Stimulated activated CD4-positive, alpha-beta T cell treated with anti-CD3 and anti-CD28 coated beads, Interleukin-2, amount 100 ng/mL, for 4 hours (primary cell): ENCODE measurements around the gene ZNF488.

Source experiments
- DNase-seq: peaks from one replicate; pipeline ENCODE4 v3.0.0-alpha.2; 2020; ENCODE audit warnings: low read depth

ZNF488 gene

DNA sequence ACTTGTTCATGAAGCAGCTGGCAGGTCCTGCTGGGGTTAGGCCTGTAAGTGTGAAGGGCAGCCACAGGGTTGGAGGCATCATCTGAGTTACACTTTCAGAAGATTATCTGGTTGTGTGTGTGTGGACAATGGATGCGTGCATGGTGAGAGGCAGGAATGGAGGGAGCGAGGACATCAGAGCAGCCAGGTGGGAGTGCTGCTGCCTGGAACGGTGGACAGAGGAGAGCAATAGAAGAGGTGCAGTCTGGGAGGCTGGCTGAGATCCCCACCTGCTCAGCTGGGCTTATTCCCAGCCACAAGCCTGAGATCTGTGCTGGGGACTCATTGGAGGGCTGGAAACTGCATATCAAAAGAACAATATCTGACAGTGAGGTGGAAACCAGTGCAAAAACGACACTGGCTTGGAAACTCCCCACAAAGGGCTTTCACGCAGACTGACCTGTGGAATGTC, 17.9 kb downstream of the ZNF488 start:
- no peak for DNase-seq

GRCh38 chr10:47365431-47366180, 18.5 kb downstream of the ZNF488 start:
- no peak for DNase-seq

GRCh38 chr10:47364911-47365310, 19.2 kb downstream of the ZNF488 start:
- no peak for DNase-seq

DNA sequence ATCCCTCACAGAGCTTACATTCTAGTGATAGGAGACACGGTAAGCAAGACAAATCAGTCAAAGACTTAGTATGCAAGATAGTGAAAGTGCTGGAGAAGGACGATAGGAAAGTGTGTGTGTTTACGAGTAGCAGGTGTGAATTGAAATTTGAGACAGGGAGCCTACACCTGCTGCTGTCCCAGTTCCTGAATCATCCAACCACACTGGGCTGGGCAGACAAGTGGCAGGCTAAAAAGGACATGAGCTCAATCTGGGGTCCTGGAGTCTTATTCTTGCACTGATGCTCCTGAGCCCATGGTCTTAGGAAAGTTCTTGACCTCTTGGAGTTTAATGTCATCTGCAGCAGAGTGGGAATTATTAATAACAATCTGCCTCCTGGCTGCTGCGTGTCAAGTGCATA, 19.7 kb downstream of the ZNF488 start:
- DNase-seq = no peak

DNA sequence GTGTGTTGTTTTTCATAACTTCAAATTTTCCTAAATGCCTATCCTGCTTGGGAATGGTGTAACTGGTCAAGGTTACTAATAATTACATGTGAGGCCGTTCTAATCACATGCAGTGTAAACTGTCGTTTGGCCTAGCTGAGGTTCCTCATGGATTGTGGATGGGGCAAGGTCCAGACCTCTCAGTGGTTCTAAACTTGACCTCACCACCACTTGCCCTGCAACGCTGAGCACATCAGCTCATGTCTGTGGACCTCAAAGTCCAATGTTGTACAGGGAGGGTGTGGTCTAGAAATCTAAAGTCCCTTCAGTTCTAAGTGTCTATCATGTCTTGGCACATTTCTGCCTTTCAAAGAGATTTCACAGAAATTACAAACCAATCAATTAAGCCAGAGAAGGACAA, 20.3 kb downstream of the ZNF488 start:
- no peak for DNase-seq

- no peak for DNase-seq
Observed at GRCh38 chr10:47362199-47362598, 21.9 kb downstream of the ZNF488 start.

GRCh38 chr10:47361293-47361692, 22.8 kb downstream of the ZNF488 start:
- DNase-seq = no peak

DNA sequence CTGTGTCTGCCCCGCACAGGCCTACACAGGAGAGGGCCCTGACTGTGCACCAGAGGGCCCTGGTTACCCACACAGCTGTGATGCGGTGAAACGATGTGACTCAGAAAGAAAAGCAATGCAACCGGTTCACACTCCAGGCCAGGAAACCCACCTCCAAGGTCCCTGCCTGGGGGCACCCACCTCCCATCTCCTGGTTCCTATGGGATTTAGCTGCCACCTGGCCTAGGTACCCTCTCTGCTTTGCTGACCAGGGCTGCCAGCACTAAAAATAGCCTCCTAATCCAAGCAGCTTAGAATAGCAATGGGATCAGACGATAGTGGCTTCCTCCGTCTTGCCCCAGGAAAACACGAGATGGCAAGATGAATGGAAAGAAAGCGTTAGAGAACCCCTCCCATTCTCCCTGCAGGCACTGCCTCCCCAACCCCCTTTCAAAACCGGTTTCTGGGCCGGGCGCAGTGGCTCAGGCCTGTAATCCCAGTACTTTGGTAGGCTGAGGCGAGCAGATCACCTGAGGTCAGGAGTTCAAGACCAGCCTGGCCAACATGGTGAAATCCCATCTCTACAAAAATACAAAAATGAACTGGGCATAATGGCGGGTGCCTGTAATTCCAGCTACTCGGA, 23.6 kb downstream of the ZNF488 start:
- DNase-seq = no peak

DNA sequence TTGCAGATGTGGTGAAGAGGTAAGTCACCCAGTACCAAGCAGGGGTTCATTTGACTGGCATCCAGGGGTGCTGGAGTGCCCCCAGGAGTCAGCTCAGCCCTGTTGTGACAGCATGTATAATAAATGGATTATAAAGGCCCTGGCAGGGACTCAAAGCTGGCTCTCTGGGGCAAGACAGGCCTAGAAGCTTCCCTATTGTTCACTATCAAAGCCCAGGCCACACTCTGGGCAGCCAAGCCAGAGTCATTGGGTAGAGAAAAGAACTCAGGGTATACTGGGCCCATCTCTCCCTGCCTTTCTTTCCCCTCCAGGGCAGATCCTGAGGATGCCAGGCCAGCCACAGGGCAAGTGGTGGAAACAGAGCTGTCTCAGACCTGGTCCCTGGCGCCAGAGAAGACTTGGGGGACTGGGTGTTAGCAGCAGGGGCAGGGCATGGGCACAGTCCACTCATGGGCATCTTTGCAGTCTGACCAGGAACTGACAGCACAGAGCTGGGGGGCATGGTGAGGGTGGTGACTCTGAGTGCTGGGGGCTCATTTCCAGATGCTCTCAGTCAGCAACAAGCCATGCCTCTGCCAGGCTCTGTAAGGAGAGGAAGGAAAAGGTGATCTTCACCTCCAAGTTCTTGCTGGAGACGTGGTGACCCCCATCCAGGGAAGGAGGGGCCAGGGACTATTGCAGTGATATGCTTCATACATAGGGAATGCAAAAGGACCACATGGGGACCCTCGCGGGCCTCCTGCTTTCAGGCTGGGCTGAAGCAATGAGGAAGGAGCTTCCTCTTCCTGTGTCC, 24.3 kb downstream of the ZNF488 start:
- no peak for DNase-seq

DNA sequence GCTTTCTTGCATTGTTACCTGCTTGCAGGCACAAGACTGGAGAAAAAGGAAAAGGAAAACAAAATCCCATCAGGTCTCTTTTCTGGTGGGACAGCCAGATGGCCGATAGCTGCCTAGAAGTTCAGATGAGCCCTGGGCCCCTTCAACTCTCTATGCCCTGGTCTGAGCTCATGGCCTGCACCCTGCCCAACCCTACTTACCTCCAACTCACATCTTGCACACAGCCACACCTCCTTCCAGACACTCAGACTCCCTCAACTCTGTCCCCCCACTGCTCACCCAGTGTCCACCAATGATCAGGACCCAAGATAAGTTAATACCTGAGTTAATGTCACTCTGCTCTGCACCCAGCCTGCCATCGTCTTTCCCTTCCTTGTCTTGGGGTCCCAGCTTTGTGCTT, 25.0 kb downstream of the ZNF488 start:
- no peak for DNase-seq

- DNase-seq = no peak
Observed at GRCh38 chr10:47358457-47358856, 25.6 kb downstream of the ZNF488 start.

GRCh38 chr10:47357911-47358310, 26.2 kb downstream of the ZNF488 start:
- no peak for DNase-seq

- DNase-seq = no peak
Observed at GRCh38 chr10:47357131-47357582, 26.9 kb downstream of the ZNF488 start.

GRCh38 chr10:47356708-47357107, 27.4 kb downstream of the ZNF488 start:
- no peak for DNase-seq

DNA sequence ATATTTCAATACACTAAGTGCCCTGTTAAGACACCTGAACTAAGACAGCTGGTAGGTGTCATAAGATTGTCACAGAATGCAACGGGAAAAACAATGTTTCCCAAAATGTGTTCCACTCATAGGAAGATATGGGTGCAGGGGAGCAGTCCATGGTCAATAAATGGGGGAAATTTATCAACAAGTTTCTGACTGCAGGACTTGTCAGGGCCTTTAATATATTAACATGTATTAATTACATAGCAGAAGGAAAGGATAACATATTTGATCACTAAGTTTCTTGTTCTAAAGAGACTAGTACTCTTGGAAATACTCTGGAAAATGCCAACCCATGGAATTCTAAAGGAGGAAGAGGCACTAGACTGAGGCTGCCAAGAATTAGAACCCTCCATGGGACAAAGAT, 29.2 kb downstream of the ZNF488 start:
- DNase-seq = no peak

DNA sequence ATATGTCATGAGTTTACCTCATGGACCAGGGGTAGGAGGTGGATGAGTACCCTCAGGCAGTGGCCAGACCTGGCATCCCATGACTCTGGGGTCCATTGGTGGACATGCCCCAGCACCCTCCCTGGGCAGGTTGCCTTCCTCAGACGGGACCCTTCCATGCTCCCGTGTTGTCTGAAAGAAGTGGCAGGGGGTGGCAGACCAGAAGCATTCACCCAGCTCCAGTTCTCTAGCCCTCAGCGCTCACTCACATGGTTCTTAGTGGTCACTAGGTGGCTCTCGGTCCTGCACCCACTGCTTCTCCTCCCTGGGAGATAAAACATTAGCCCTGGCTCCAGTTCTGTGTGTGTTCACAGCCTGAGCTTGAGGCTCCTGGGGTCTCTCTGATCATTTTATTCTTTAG, 29.9 kb downstream of the ZNF488 start:
- no peak for DNase-seq

DNA sequence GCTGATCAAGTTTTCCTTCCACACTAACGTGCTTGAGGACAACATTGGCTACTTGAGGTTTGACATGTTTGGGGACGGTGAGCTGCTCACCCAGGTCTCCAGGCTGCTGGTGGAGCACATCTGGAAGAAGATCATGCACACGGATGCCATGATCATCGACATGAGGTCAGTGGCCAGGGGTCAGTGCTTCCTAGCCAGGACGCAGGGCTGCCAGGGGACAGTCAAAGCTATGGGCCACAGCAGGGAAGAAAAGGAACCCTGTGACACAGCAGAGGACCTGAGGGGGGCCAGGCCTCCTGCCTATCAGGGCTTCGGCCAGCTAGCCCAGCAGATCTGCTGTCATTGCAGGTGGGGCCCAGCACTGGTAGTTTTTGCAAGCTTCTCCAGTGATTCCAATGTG, 30.7 kb downstream of the ZNF488 start:
- DNase-seq = no peak

- no peak for DNase-seq
Observed at GRCh38 chr10:47351899-47352815, 31.9 kb downstream of the ZNF488 start.

DNA sequence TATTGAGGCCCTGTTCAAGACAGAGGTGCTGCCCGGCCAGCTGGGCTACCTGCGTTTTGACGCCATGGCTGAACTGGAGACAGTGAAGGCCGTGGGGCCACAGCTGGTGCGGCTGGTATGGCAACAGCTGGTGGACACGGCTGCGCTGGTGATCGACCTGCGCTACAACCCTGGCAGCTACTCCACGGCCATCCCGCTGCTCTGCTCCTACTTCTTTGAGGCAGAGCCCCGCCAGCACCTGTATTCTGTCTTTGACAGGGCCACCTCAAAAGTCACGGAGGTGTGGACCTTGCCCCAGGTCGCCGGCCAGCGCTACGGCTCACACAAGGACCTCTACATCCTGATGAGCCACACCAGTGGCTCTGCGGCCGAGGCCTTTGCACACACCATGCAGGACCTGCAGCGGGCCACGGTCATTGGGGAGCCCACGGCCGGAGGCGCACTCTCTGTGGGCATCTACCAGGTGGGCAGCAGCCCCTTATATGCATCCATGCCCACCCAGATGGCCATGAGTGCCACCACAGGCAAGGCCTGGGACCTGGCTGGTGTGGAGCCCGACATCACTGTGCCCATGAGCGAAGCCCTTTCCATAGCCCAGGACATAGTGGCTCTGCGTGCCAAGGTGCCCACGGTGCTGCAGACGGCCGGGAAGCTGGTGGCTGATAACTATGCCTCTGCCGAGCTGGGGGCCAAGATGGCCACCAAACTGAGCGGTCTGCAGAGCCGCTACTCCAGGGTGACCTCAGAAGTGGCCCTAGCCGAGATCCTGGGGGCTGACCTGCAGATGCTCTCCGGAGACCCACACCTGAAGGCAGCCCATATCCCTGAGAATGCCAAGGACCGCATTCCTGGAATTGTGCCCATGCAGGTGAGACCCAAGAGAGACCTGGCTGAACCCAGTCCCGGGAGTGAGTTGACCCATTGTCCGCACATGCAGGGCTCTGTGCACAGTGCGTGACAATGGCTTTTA, 33.1 kb downstream of the ZNF488 start:
- DNase-seq = no peak

DNA sequence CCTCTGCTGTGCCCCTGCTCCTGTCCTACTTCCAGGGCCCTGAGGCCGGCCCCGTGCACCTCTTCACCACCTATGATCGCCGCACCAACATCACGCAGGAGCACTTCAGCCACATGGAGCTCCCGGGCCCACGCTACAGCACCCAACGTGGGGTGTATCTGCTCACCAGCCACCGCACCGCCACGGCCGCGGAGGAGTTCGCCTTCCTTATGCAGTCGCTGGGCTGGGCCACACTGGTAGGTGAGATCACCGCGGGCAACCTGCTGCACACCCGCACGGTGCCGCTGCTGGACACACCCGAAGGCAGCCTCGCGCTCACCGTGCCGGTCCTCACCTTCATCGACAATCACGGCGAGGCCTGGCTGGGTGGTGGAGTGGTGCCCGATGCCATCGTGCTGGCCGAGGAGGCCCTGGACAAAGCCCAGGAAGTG, 34.1 kb downstream of the ZNF488 start:
- no peak for DNase-seq

DNA sequence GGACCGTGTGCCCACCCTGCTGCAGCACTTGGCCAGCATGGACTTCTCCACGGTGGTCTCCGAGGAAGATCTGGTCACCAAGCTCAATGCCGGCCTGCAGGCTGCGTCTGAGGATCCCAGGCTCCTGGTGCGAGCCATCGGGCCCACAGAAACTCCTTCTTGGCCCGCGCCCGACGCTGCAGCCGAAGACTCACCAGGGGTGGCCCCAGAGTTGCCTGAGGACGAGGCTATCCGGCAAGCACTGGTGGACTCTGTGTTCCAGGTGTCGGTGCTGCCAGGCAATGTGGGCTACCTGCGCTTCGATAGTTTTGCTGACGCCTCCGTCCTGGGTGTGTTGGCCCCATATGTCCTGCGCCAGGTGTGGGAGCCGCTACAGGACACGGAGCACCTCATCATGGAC, 34.6 kb downstream of the ZNF488 start:
- no peak for DNase-seq
